Panc1 (cell line): ENCODE measurements around the gene C20orf204. TPM values are rescaled to one million over a fixed set of nuclear protein-coding genes. Genes with fewer than 3 reads are reported as not detected.

Source experiments
- ATAC-seq: fragments of 200-7000 bp; cut with Tn5 transposase; 2 replicates; pipeline ENCODE4 v1.9.1; 2020; ENCODE audit warnings: mild to moderate bottlenecking, moderate library complexity
- BruUV-seq: library from RNA; stranded (reverse); fragments of 400-500 nt; replicated peaks from 2 replicates; lab custom pipeline; 2021; lab: Mats Ljungman, UMichigan
- CTCF ChIA-PET: fragments of 300-600 bp; sonication (Branson Sonifier 250); formaldehyde crosslinking; loops from one replicate; lab custom pipeline; 2022; ENCODE audit warnings: antibody characterized with exemption; lab: Charles Lee
- POLR2A ChIA-PET: fragments of 300-600 bp; sonication (Branson Sonifier 250); formaldehyde crosslinking; loops from one replicate; lab custom pipeline; 2022; ENCODE audit warnings: antibody characterized with exemption; lab: Charles Lee
- DNase-seq: peaks from one replicate; pipeline ENCODE4 v3.0.0-alpha.2; 2010; ENCODE audit warnings: low read depth, low spot score
- H3K27ac ChIP-seq: 2 replicates; pipeline ENCODE4 v1.5.1; 2011; ENCODE audit warnings: mild to moderate bottlenecking, low read length, inconsistent platforms
- H3K27me3 ChIP-seq: fragments of 200-500 bp; sonication (Bioruptor generic); 2 replicates; pipeline ENCODE4 v1.6.0; 2014; ENCODE audit warnings: low read length, inconsistent platforms; ENCODE audit not compliant: control insufficient read depth, insufficient read depth
- H3K36me3 ChIP-seq: fragments of 200-500 bp; sonication (Bioruptor generic); 2 replicates; pipeline ENCODE4 v1.5.1; 2014; ENCODE audit warnings: inconsistent platforms, mild to moderate bottlenecking, low read length, moderate library complexity; ENCODE audit not compliant: control insufficient read depth, insufficient read depth
- H3K4me1 ChIP-seq: 2 replicates; pipeline ENCODE4 v1.5.1; 2011; ENCODE audit warnings: inconsistent platforms, mild to moderate bottlenecking, low read length, moderate library complexity; ENCODE audit not compliant: control insufficient read depth, insufficient read depth
- H3K4me3 ChIP-seq, 2 experiments: 2 replicates each; pipeline ENCODE4 v1.5.1; 2011 to 2012; ENCODE audit warnings: low read depth in 2 of 2, low read length in 2 of 2, mild to moderate bottlenecking in 2 of 2, inconsistent platforms in 1 of 2, moderate library complexity in 1 of 2
- H3K9me3 ChIP-seq: fragments of 200-500 bp; sonication (Bioruptor generic); 2 replicates; pipeline ENCODE4 v1.5.1; 2014; ENCODE audit warnings: low read depth, mild to moderate bottlenecking, inconsistent platforms, low read length, moderate library complexity; ENCODE audit not compliant: control insufficient read depth, insufficient read depth
- POLR2AphosphoS5 ChIP-seq: IDR thresholded peaks from 2 replicates; pipeline ENCODE4 v1.6.1; 2012; ENCODE audit warnings: mild to moderate bottlenecking, low read depth, low read length, moderate library complexity
- SIN3A ChIP-seq: IDR thresholded peaks from 2 replicates; pipeline ENCODE4 v1.6.1; 2012; ENCODE audit warnings: low read depth, mild to moderate bottlenecking, low read length, moderate library complexity, borderline replicate concordance; ENCODE audit not compliant: insufficient read depth
- TCF7L2 ChIP-seq: IDR thresholded peaks from 2 replicates; pipeline ENCODE4 v1.6.1; 2011; ENCODE audit warnings: mild to moderate bottlenecking, low read depth, low read length, inconsistent platforms
- in situ Hi-C: cut with HindIII; loops from 2 replicates; pipeline ENCODE4 v1.10.0; 2016; ENCODE audit warnings: low sequenced_read_pairs, low pct_unique_long_range_greater_than_20kb
- intact Hi-C: fragments of 100-400 bp; cut with micrococcal nuclease; formaldehyde crosslinking; loops from one replicate; pipeline ENCODE4 v1.10.0; 2022; ENCODE audit not compliant: unreplicated experiment
- total RNA-seq: library from RNA; stranded (reverse); gene quantifications from one replicate; pipeline ENCODE4 v1.2.1, GENCODE V29; 2021; ENCODE audit not compliant: unreplicated experiment
- TF ChIP-seq, protein P1 (sequence below), 2 experiments: IDR thresholded peaks; 2 replicates each; pipeline ENCODE4 v1.6.1; 2011 to 2012; ENCODE audit warnings: low read depth in 2 of 2, control low read depth in 1 of 2, low read length in 1 of 2, mild to moderate bottlenecking in 1 of 2, moderate library complexity in 1 of 2; ENCODE audit not compliant: insufficient read depth in 1 of 2
- TF ChIP-seq, protein P2 (sequence below): fragments of 450-650 bp; IDR thresholded peaks from 2 replicates; pipeline ENCODE4 v1.5.1; 2017; ENCODE audit warnings: mild to moderate bottlenecking

Gene C20orf204
- total RNA-seq, 1 experiment from 2014 or later: 1.9 TPM

DNA sequence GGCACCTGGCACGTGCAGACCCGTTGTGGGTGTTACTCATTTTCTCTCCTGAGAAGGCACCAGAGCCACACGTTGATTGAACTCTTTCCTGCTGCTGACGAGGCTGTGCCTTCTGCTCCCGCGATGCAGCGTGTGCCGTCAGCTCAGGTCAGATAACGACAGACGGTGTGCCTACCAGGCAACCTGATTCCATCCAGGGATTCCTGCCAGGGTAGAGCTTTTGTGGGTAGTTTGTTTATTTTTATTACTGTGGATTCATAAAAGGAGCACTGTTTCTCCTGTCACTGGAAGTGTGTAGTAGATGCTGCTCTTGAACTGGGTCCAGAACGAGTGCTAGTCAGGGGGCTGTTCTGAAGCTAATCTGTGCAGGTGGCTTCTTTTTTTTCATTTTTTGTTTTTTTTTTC is 34.4 kb upstream of the C20orf204 start:
- ATAC-seq: peak; percentile 49
- in situ Hi-C loops: no loop called here
- intact Hi-C loops: no loop called here
- no peak for DNase-seq
- no TSS peak for BruUV-seq
- Histone ChIP-seq H3K36me3 (0 out of 2 replicates have a peak, but pooled peaks cover 6% of the 10 kb centered on the region), H3K27ac (no peak overlapping the region), H3K4me1 (no peaks in the 10 kb centered on the region), H3K4me3 (no peak overlapping the region), H3K9me3 (no peaks in the 10 kb centered on the region), H3K27me3 (no peaks in the 10 kb centered on the region)
- CTCF ChIA-PET: no interaction called here
- TF ChIP-seq TCF7L2: no peak
- TF ChIP-seq, protein P1, sequence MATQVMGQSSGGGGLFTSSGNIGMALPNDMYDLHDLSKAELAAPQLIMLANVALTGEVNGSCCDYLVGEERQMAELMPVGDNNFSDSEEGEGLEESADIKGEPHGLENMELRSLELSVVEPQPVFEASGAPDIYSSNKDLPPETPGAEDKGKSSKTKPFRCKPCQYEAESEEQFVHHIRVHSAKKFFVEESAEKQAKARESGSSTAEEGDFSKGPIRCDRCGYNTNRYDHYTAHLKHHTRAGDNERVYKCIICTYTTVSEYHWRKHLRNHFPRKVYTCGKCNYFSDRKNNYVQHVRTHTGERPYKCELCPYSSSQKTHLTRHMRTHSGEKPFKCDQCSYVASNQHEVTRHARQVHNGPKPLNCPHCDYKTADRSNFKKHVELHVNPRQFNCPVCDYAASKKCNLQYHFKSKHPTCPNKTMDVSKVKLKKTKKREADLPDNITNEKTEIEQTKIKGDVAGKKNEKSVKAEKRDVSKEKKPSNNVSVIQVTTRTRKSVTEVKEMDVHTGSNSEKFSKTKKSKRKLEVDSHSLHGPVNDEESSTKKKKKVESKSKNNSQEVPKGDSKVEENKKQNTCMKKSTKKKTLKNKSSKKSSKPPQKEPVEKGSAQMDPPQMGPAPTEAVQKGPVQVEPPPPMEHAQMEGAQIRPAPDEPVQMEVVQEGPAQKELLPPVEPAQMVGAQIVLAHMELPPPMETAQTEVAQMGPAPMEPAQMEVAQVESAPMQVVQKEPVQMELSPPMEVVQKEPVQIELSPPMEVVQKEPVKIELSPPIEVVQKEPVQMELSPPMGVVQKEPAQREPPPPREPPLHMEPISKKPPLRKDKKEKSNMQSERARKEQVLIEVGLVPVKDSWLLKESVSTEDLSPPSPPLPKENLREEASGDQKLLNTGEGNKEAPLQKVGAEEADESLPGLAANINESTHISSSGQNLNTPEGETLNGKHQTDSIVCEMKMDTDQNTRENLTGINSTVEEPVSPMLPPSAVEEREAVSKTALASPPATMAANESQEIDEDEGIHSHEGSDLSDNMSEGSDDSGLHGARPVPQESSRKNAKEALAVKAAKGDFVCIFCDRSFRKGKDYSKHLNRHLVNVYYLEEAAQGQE (IDR thresholded peaks at IDR 0.05; ENCODE audit: insufficient read depth in 1 of 2, low read depth in 2 of 2, low read length in 1 of 2): no peak
- no peak for TF ChIP-seq POLR2AphosphoS5
- POLR2A ChIA-PET: no interaction called here

DNA sequence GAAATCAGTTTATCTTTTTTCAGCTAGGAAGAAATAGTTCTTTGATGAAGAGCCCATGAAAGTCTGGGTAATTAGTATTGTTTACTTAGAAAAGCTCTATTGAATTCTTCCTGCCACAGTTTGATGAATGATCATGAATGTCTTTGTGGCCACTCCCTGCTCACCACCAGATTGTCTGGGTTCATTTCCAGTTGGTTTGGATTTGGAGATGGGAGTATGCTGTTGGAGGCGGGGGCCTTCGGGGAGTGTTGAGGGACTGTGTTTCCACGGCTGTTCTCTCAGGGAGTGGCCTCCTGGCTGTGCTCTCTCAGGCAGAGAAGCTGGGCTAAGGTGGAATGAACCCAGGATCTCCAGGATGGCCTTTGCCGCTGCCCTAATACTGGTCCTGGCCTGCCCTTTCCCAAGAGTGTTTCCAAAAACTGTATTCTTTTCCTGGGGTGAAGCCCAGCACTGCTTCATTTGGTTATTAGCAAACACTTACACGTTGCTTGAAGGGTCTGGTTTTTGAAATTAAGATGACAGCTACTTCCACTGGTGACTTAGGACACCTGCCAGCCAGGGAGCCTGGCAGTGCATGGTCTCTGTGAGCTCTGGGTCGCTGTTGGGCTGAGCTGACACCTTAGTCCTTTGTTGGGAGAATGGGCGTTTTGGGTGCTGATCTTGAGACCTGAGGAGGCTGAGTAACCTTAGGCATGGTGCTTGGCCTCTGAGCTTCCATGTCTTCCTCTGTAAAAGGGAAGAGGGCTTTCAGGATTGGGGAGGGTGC is 31.8 kb upstream of the C20orf204 start:
- in situ Hi-C loops: no loop called here
- no peaks in the 10 kb centered on the region for H3K4me1 ChIP-seq
- H3K27me3 ChIP-seq: no peaks in the 10 kb centered on the region
- DNase-seq (no peak), ATAC-seq (no peak)
- no peaks in the 10 kb centered on the region for H3K9me3 ChIP-seq
- no peak overlapping the region for H3K27ac ChIP-seq
- CTCF ChIA-PET: no interaction called here
- peaks cover 4% of the 10 kb centered on the region; the same call in 1 of the 2 replicates for H3K36me3 ChIP-seq
- POLR2A ChIA-PET: no interaction called here
- TF ChIP-seq, protein P1 (IDR thresholded peaks at IDR 0.05; ENCODE audit: insufficient read depth in 1 of 2, low read depth in 2 of 2, low read length in 1 of 2): no peak
- TF ChIP-seq POLR2AphosphoS5 (no peak), TCF7L2 (no peak), SIN3A (no peak)
- TF ChIP-seq, protein P2, sequence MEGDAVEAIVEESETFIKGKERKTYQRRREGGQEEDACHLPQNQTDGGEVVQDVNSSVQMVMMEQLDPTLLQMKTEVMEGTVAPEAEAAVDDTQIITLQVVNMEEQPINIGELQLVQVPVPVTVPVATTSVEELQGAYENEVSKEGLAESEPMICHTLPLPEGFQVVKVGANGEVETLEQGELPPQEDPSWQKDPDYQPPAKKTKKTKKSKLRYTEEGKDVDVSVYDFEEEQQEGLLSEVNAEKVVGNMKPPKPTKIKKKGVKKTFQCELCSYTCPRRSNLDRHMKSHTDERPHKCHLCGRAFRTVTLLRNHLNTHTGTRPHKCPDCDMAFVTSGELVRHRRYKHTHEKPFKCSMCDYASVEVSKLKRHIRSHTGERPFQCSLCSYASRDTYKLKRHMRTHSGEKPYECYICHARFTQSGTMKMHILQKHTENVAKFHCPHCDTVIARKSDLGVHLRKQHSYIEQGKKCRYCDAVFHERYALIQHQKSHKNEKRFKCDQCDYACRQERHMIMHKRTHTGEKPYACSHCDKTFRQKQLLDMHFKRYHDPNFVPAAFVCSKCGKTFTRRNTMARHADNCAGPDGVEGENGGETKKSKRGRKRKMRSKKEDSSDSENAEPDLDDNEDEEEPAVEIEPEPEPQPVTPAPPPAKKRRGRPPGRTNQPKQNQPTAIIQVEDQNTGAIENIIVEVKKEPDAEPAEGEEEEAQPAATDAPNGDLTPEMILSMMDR: no peak
- no peak overlapping the region for H3K4me3 ChIP-seq
- BruUV-seq: TSS peak; percentile 62
- intact Hi-C loops: no loop called here
